Limb (tissue), 2 donors: ENCODE data around the gene ZNF277.

ENCODE experiments used
- DNase-seq, 2 donors: peaks; one replicate each; pipeline ENCODE4 v3.0.0-alpha.2; 2016; ENCODE audit errors: extremely low spot score in 2 of 2

Gene ZNF277

GRCh38 chr7:112390167-112390566, 183.7 kb downstream of the ZNF277 start:
- no peak for DNase-seq

DNA sequence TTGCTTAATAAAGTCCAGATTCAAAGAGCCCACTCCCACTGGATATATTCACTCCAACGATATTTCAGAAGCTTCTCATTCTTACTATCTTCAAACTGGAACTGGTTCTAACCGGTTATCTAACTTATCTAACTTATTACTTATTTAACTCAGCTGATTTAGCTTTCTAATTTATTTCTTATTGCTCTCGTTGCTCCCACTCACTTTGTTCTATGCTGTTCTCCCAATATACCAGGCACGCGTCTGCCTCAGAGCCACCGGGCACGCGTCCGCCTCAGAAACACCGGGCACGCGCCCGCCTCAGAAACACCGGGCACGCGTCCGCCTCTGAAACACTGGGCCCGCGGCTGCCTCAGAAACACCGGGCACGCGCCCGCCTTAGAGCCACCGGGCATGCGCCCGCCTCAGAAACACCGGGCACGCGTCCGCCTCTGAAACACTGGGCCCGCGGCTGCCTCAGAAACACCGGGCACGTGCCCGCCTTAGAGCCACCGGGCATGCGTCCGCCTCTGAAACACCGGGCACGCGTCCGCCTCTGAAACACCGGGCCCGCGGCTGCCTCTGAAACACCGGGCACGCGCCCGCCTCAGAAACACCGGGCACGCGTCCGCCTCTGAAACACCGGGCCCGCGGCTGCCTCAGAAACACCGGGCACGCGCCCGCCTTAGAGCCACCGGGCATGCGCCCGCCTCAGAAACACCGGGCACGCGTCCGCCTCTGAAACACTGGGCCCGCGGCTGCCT, 184.8 kb downstream of the ZNF277 start:
- DNase-seq = peak; percentile 47 to 62

DNA sequence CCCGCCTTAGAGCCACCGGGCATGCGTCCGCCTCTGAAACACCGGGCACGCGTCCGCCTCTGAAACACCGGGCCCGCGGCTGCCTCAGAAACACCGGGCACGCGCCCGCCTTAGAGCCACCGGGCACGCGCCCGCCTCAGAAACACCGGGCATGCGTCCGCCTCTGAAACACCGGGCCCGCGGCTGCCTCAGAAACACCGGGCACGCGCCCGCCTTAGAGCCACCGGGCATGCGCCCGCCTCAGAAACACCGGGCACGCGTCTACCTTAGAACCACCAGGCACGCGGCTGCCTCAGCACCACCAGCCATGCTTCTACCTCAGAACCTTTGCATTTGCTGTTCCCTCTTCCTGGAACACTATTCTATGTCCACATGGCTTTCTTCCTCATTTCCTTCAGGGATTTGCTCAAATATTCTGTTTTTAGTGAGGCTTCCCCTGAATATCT, 185.4 kb downstream of the ZNF277 start:
- peak; percentile 33 to 67 for DNase-seq
